Nasal cavity respiratory epithelium epithelial cell of viscerocranial mucosa (primary cell): Measurements from ENCODE around the gene NAPG. TPM values are rescaled to one million over a fixed set of nuclear protein-coding genes. Genes with fewer than 3 reads are reported as not detected.

Source experiments
- total RNA-seq: library from RNA; depleted of rRNA; stranded (reverse); fragments of >200 nt; gene quantifications from 2 replicates; pipeline ENCODE4 v1.2.3, GENCODE V29; 2014

NAPG gene
- 46.8 and 48.8 TPM in 2 replicates for total RNA-seq

GRCh38 chr18:10525697-10526560 lies at the start of gene NAPG:
NAPG (plus strand) TSS chr18:10526027; CDS start chr18:10526103, 76 bp downstream.

Other genes starting within 250 kb of the NAPG start
- not detected in 2 replicates for gene APCDD1, start 71.4 kb upstream of the NAPG start, total RNA-seq